ENCODE results near the gene YJU2. TPM values are rescaled to one million over a fixed set of nuclear protein-coding genes. Genes with fewer than 3 reads are reported as not detected.
"Not testable (repeated sequence)": the region's sequence is repeated elsewhere in the genome, so short reads cannot be mapped to it uniquely, and the experiment has no call there.

YJU2 gene
- polyA plus RNA-seq, 4 donors = 22.8 to 31.0 (median 29.0) TPM

DNA sequence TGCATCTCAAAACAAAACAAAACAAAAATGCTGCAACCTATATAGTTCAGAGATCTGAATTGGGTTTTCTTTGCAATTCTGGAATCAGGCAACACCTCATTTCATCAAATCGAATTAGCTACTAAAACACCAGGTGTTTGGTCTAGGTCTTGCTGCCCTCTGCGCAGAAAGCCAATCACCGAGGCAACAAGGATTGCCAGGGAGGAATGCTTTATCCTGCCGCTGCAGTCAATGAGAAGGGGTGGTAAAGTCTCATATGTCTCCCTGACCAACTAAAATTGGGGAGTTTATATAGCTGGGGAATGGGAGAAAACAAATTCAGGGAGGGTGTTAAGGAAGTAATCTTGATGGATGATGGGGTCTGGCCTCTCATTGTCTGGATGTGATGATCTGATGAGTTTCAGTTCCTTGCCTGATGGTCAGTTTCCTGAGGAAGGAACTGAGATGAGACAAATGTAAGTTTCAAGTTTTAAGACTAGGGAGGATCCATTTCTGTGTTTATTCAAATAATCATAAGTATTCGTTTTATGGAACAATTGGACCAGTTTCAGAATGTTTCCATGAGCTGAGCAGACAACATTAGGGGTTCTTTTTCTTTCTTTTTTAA, 5.0 kb upstream of the YJU2 start:
- no peak overlapping the region for H3K4me3 ChIP-seq (ENCODE audit: low read depth in 1 of 3, low read length in 3 of 3)
- DNase-seq (no peak), FAIRE-seq (no peak)
- peaks cover 0 to 6% of the 10 kb centered on the region in 2 donors for H3K9me3 ChIP-seq (ENCODE audit: control insufficient read depth in 2 of 2, insufficient read depth in 1 of 2, low read depth in 1 of 2, low read length in 1 of 2)
- 73 to 86% (median 82%) methylated on average over 5 of the region's 5 CpGs for WGBS, 3 donors
- H3K4me1 ChIP-seq (ENCODE audit: control insufficient read depth in 3 of 3, insufficient read depth in 2 of 3, low read depth in 1 of 3, low read length in 2 of 3) = peaks cover 0 to 4% (median 0%) of the 10 kb centered on the region in 3 donors
- no peaks in the 10 kb centered on the region for H3K27me3 ChIP-seq (ENCODE audit: control insufficient read depth in 3 of 3, insufficient read depth in 3 of 3, low read length in 3 of 3)
- H3K36me3 ChIP-seq (ENCODE audit: control insufficient read depth in 3 of 3, insufficient read depth in 2 of 3, low read depth in 1 of 3, low read length in 3 of 3) = no peaks in the 10 kb centered on the region
- no peak overlapping the region for H3K27ac ChIP-seq (ENCODE audit: low read depth in 1 of 3, low read length in 2 of 3)

DNA sequence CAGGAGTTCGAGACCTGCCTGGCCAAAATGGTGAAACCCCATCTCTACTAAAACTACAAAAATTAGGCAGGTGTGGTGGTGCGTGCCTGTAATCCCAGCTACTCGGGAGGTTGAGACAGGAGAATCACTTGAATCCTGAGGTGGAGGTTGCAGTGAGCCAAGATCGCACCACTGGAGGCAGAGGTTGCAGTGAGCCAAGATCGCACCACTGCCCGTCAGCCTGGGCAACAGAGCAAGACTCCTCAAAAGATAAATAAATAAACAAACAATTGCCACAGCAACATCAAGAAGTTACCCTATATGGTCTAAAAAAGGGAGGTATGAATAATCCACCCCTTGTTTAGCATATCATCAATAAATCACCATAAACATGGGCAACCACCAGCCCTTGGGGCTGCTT, 942 bp upstream of the YJU2 start:
- not testable (repeated sequence) for H3K4me3 ChIP-seq (ENCODE audit: low read depth in 1 of 3, low read length in 3 of 3); H3K4me1 ChIP-seq (ENCODE audit: control insufficient read depth in 3 of 3, insufficient read depth in 2 of 3, low read depth in 1 of 3, low read length in 2 of 3); H3K27me3 ChIP-seq (ENCODE audit: control insufficient read depth in 3 of 3, insufficient read depth in 3 of 3, low read length in 3 of 3); H3K27ac ChIP-seq (ENCODE audit: low read depth in 1 of 3, low read length in 2 of 3); H3K9me3 ChIP-seq (ENCODE audit: control insufficient read depth in 2 of 2, insufficient read depth in 1 of 2, low read depth in 1 of 2, low read length in 1 of 2); FAIRE-seq; DNase-seq
- H3K36me3 ChIP-seq (ENCODE audit: control insufficient read depth in 3 of 3, insufficient read depth in 2 of 3, low read depth in 1 of 3, low read length in 3 of 3) = peaks cover 1 to 28% (median 4%) of the 10 kb centered on the region in 3 donors
- 96 to 100% (median 99%) methylated on average over 6 of the region's 6 CpGs for WGBS, 3 donors

DNA sequence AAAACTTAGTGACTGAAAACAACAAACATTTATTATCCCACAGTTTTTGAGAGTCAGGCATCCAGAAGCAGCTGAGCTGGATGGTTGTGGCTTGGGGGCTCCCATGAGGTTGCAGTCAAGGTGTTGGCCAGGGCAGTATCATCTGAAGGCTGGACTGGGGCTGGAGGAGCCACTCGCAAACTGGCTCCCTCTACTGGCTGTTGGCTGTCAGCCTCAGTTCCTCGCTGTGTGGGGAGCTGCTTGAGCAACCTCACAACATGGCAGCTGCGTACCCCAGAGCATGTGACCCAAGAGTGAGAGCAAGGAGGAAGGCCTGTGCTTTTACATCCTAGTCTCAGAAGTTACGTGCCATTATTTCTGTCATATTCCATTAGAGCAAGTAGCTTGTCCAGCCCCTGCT, 9.7 kb downstream of the YJU2 start:
- Histone ChIP-seq H3K27me3 (ENCODE audit: control insufficient read depth in 3 of 3, insufficient read depth in 3 of 3, low read length in 3 of 3) (no peaks in the 10 kb centered on the region), H3K4me1 (ENCODE audit: control insufficient read depth in 3 of 3, insufficient read depth in 2 of 3, low read depth in 1 of 3, low read length in 2 of 3) (no peaks in the 10 kb centered on the region), H3K4me3 (ENCODE audit: low read depth in 1 of 3, low read length in 3 of 3) (no peak overlapping the region), H3K27ac (ENCODE audit: low read depth in 1 of 3, low read length in 2 of 3) (no peak overlapping the region), H3K9me3 (ENCODE audit: control insufficient read depth in 2 of 2, insufficient read depth in 1 of 2, low read depth in 1 of 2, low read length in 1 of 2) (peaks cover 0 to 29% of the 10 kb centered on the region in 2 donors), H3K36me3 (ENCODE audit: control insufficient read depth in 3 of 3, insufficient read depth in 2 of 3, low read depth in 1 of 3, low read length in 3 of 3) (peaks cover 29 to 88% (median 40%) of the 10 kb centered on the region in 3 donors)
- DNase-seq (no peak), FAIRE-seq (no peak)
- 97 to 99% (median 97%) methylated on average over 4 of the region's 4 CpGs for WGBS, 3 donors

DNA sequence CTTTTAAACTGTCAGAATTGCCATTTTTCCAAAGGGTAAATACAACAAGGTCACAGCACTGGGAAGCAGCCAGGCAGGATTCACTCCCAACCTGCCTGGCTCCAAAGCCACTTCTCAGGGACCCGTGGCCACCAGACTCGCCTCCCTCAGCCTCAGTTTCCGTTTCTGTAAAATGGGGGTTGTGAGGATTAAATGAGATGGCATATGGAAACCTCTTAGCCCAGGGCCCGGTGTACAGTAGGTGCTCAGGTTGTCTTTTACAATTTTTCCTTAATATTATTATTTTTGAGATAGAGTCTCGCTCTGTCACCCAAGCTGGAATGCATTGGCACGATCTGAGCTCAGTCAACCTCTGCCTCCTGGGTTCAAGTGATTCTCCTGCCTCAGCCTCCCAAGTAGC, 10.1 kb downstream of the YJU2 start:
- no peaks in the 10 kb centered on the region for H3K4me1 ChIP-seq (ENCODE audit: control insufficient read depth in 3 of 3, insufficient read depth in 2 of 3, low read depth in 1 of 3, low read length in 2 of 3)
- H3K27ac ChIP-seq (ENCODE audit: low read depth in 1 of 3, low read length in 2 of 3) = no peak overlapping the region
- WGBS, 3 donors = 89 to 96% (median 89%) methylated on average over 6 of the region's 6 CpGs
- DNase-seq (no peak), FAIRE-seq (no peak)
- H3K9me3 ChIP-seq (ENCODE audit: control insufficient read depth in 2 of 2, insufficient read depth in 1 of 2, low read depth in 1 of 2, low read length in 1 of 2) = peaks cover 0 to 29% of the 10 kb centered on the region in 2 donors
- peaks cover 29 to 88% (median 40%) of the 10 kb centered on the region in 3 donors for H3K36me3 ChIP-seq (ENCODE audit: control insufficient read depth in 3 of 3, insufficient read depth in 2 of 3, low read depth in 1 of 3, low read length in 3 of 3)
- no peaks in the 10 kb centered on the region for H3K27me3 ChIP-seq (ENCODE audit: control insufficient read depth in 3 of 3, insufficient read depth in 3 of 3, low read length in 3 of 3)
- H3K4me3 ChIP-seq (ENCODE audit: low read depth in 1 of 3, low read length in 3 of 3) = no peak overlapping the region

DNA sequence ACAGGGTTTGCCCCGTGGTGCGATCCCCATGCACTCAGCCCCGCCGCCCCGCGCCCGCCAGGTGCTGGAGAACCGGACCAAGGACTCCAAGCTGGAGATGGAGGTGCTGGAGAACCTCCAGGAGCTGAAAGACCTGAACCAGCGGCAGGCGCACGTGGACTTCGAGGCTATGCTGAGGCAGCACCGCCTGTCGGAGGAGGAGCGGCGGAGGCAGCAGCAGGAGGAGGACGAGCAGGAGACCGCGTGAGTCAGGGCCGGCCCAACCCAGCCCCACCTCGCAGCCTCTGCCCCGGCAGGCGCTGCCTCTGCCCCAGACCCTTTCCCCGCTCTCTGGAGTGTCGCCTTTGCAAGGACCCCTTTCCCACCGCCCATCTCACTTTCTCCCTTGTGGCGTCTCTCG, 11.3 kb downstream of the YJU2 start:
- peaks cover 32 to 89% (median 41%) of the 10 kb centered on the region in 3 donors for H3K36me3 ChIP-seq (ENCODE audit: control insufficient read depth in 3 of 3, insufficient read depth in 2 of 3, low read depth in 1 of 3, low read length in 3 of 3)

DNA sequence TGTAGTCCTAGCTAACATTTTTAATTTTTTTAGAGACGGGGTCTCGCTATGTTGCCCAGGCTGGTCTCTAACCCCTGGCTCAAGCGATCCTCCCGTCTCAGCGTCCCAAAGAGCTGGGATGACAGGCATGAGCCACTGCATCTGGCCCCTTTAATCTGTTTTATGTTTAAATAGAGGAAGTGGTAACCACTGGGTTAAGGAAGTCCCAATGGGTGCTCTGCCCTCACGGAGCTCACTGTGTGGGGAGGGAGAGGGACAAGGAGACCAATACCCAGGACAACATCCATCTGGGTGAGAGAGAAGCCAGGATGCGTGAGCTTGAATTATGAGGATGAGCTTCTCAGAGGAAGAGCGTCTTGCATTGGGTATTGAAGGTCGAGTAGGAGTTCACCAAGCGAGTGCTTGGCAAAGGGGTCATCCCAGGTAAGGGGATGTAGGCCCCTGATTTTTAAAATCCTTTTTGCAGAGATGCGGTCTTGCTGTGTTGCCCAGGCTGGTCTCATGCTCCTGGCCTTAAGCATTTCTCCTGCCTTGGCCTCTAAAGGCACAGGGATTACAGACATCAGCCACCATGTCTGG, 13.8 kb downstream of the YJU2 start:
- Histone ChIP-seq H3K36me3 (ENCODE audit: control insufficient read depth in 3 of 3, insufficient read depth in 2 of 3, low read depth in 1 of 3, low read length in 3 of 3) (peaks cover 29 to 87% (median 29%) of the 10 kb centered on the region in 3 donors), H3K4me1 (ENCODE audit: control insufficient read depth in 3 of 3, insufficient read depth in 2 of 3, low read depth in 1 of 3, low read length in 2 of 3) (no peaks in the 10 kb centered on the region), H3K9me3 (ENCODE audit: control insufficient read depth in 2 of 2, insufficient read depth in 1 of 2, low read depth in 1 of 2, low read length in 1 of 2) (peaks cover 0 to 9% of the 10 kb centered on the region in 2 donors), H3K4me3 (ENCODE audit: low read depth in 1 of 3, low read length in 3 of 3) (no peak overlapping the region), H3K27ac (ENCODE audit: low read depth in 1 of 3, low read length in 2 of 3) (no peak overlapping the region), H3K27me3 (ENCODE audit: control insufficient read depth in 3 of 3, insufficient read depth in 3 of 3, low read length in 3 of 3) (no peaks in the 10 kb centered on the region)
- DNase-seq (no peak), FAIRE-seq (no peak)
- 92 to 96% (median 92%) methylated on average over 11 of the region's 11 CpGs for WGBS, 3 donors

More for the DNA sequence above, 11.3 kb downstream of the YJU2 start:
- H3K9me3 ChIP-seq (ENCODE audit: control insufficient read depth in 2 of 2, insufficient read depth in 1 of 2, low read depth in 1 of 2, low read length in 1 of 2) = peaks cover 0 to 23% of the 10 kb centered on the region in 2 donors
- no peaks in the 10 kb centered on the region for H3K27me3 ChIP-seq (ENCODE audit: control insufficient read depth in 3 of 3, insufficient read depth in 3 of 3, low read length in 3 of 3)
- FAIRE-seq (no peak), DNase-seq (no peak)
- WGBS, 3 donors = 94 to 95% (median 95%) methylated on average over 20 to 28 of the region's 28 CpGs
- H3K4me1 ChIP-seq (ENCODE audit: control insufficient read depth in 3 of 3, insufficient read depth in 2 of 3, low read depth in 1 of 3, low read length in 2 of 3) = no peaks in the 10 kb centered on the region
- H3K4me3 ChIP-seq (ENCODE audit: low read depth in 1 of 3, low read length in 3 of 3) = no peak overlapping the region
- no peak overlapping the region for H3K27ac ChIP-seq (ENCODE audit: low read depth in 1 of 3, low read length in 2 of 3)

DNA sequence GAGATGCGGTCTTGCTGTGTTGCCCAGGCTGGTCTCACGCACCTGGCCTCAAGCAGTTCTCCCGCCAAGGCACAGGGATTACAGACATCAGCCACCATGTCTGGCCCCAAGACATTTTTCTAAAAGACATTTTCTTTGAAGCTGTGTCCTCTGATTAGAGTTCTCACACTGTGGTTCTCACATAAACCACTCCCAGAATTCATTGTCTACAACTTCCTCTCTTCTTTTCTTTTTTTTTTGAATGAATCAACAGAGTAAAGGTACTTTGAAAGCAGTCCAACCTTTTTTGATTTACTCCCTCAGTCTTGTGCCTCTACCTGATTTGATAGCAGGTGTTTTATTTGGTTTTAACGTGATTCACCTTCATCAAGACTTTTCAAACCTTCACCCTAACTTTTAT, 17.9 kb downstream of the YJU2 start:
- H3K9me3 ChIP-seq (ENCODE audit: control insufficient read depth in 2 of 2, insufficient read depth in 1 of 2, low read depth in 1 of 2, low read length in 1 of 2) = no peaks in the 10 kb centered on the region
- FAIRE-seq (no peak), DNase-seq (no peak)
- 55 to 73% (median 56%) methylated on average over 4 of the region's 4 CpGs for WGBS, 3 donors
- peaks cover 13 to 84% (median 20%) of the 10 kb centered on the region in 3 donors for H3K36me3 ChIP-seq (ENCODE audit: control insufficient read depth in 3 of 3, insufficient read depth in 2 of 3, low read depth in 1 of 3, low read length in 3 of 3)
- H3K27me3 ChIP-seq (ENCODE audit: control insufficient read depth in 3 of 3, insufficient read depth in 3 of 3, low read length in 3 of 3) = no peaks in the 10 kb centered on the region
- H3K4me3 ChIP-seq (ENCODE audit: low read depth in 1 of 3, low read length in 3 of 3) = no peak overlapping the region
- no peak overlapping the region for H3K27ac ChIP-seq (ENCODE audit: low read depth in 1 of 3, low read length in 2 of 3)
- H3K4me1 ChIP-seq (ENCODE audit: control insufficient read depth in 3 of 3, insufficient read depth in 2 of 3, low read depth in 1 of 3, low read length in 2 of 3) = peaks cover 0 to 3% (median 2%) of the 10 kb centered on the region in 3 donors

DNA sequence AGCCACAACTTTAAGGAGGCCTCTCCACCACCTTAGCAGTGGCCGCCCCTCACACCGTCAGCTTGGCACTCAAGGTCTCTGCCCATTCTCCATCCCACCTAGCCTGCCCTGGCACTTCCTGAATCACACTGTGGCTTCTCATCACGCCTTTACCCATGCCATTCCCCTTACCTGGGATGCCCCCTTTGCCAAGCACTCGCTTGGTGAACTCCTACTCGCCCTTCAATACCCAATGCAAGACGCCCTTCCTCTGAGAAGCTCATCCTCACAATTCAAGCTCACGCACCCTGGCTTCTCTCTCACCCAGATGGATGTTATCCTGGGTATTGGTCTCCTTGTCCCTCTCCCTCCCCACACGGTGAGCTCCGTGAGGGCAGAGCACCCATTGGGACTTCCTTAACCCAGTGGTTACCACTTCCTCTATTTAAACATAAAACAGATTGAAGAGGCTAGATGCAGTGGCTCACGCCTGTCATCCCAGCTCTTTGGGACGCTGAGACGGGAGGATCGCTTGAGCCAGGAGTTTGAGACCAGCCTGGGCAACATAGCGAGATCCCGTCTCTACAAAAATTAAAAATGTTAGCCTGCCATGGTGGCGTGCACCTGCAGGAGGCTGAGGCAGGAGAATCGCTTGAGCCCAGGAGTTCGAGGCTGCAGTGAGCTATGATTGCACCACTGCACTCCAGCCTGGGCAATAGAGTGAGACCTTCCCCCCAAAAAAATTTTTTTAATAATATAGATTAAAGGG, 19.5 kb downstream of the YJU2 start:
- 88 to 94% (median 90%) methylated on average over 18 of the region's 18 CpGs for WGBS, 3 donors
- Histone ChIP-seq H3K4me3 (ENCODE audit: low read depth in 1 of 3, low read length in 3 of 3) (no peak overlapping the region), H3K27ac (ENCODE audit: low read depth in 1 of 3, low read length in 2 of 3) (no peak overlapping the region), H3K27me3 (ENCODE audit: control insufficient read depth in 3 of 3, insufficient read depth in 3 of 3, low read length in 3 of 3) (no peaks in the 10 kb centered on the region), H3K9me3 (ENCODE audit: control insufficient read depth in 2 of 2, insufficient read depth in 1 of 2, low read depth in 1 of 2, low read length in 1 of 2) (no peaks in the 10 kb centered on the region), H3K4me1 (ENCODE audit: control insufficient read depth in 3 of 3, insufficient read depth in 2 of 3, low read depth in 1 of 3, low read length in 2 of 3) (peaks cover 0 to 3% (median 2%) of the 10 kb centered on the region in 3 donors), H3K36me3 (ENCODE audit: control insufficient read depth in 3 of 3, insufficient read depth in 2 of 3, low read depth in 1 of 3, low read length in 3 of 3) (peaks cover 10 to 84% (median 21%) of the 10 kb centered on the region in 3 donors)
- FAIRE-seq = no peak
- no peak for DNase-seq

Data from small intestine (tissue), 7 donors.